GM18909 (cell line): ENCODE measurements around the gene GNB5.
A peak's percentile ranks its signal among the peaks of the same experiment; 100 is the strongest.

ENCODE experiments used
- ATAC-seq: cut with Tn5 transposase; IDR thresholded peaks from one replicate; pipeline ENCODE4 v1.9.1; 2021; ENCODE audit warnings: mild to moderate bottlenecking; ENCODE audit not compliant: unreplicated experiment, poor library complexity

Gene GNB5

DNA sequence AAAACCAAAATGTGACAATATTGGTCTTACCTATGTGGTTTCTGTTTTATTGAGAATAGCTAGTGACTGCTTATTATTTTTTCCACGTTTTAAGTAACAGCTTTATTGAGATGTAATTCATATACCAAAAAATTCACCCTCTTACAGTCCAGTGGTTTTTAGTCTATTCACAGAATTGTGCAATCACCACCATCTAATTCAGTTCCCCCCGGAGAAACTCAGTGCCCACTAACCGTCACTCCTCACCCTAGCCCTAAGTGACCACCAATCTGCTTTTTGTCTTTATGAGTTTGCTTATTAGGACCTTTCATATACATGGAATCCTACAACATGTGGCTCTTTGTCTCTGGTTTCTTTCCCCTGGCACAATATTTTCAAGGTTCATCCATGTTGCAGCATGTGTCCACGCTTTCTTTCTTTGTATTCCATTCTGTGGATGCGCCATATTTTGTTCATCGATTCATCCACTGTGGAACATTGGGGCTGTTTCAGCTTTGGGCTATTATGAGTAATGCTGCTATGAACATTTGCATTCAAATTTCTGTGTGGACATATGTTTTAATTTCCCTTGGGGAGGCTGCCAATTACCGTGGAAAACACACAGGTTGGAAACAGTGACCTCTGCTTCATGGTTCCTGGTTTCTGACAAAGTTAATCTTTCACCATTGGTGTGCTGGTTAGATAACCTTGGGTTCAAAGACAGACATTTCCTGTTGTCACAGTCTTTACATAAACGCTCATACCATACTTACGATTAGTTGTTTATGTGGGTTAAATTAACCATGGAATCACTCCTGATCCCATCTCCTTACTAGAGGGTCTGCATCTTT, 75.4 kb downstream of the GNB5 start:
- ATAC-seq, result no peak

DNA sequence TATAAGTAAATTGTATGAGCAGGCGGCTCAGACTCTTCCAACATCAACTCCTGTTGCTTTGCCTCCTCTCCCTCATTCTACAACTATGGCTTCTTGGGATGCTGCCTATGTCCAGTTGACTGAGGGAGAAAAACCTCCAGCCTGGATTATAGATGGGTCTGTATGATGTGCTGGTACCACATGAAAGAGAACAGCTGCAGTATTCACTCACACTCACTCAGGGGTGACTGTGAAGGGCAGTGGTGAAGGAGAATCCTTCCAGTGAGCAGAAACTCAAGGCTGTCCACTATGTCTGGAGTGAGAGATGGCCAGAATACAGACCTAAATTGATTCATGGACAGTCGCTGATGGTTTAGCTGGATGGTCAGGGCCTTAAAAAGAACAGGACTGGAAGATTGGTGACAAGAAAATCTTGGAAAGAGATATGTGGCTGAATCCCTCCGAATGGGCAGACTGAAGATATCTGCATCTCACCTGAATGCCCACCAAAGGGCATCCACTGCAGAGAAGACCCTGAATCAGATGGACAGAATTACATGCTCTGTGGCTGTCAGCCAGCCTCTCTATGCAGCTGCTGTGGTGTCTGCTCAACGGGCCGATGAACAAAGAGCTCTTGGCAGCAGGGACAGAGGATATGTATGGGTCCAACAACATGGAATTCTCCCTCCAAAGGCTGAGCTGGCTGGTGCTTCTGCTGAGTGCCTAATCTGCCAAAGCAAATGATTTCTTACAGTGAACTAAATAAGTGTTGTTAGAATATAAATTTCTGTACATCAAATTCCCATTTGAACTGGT, 76.7 kb downstream of the GNB5 start:
- ATAC-seq, result no peak

DNA sequence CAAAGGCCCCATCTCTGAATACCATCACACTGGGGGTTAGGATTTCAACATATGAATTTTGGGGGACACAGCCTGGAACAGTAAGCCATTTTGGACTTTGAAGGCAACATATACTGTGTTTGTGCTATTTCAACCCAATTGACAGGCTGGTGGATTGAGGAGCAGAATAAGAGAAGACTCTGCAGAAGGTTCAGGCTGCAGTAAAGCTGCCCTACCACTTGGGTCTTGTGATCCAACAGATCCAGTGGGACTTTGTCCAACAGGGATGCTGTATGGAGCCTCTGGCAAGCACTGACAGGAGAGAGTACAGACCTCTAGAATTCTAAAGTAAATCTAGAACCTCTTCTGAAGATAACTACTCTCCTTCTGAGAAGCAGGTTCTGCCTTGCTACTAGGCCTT, 77.5 kb downstream of the GNB5 start:
- no peak for ATAC-seq

DNA sequence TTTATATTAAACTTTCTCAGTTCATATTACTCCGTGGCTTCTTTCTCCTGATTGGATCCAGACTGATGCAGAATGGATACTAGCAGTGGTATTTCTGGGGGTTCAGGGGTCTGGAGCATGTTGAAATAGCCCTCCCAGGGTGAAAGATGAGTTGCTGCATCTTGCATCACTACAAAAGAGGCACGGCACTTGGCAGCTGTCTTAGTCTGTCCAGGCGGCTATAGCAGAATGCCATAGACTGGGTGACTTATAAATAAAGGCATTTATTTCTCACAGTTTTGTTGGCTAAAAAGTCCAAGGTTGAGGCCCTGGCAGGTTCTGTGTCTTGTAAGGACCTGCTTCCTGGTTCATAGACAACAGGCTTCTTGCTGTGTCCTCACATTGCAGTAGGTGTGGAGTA, 78.0 kb downstream of the GNB5 start:
- no peak for ATAC-seq

DNA sequence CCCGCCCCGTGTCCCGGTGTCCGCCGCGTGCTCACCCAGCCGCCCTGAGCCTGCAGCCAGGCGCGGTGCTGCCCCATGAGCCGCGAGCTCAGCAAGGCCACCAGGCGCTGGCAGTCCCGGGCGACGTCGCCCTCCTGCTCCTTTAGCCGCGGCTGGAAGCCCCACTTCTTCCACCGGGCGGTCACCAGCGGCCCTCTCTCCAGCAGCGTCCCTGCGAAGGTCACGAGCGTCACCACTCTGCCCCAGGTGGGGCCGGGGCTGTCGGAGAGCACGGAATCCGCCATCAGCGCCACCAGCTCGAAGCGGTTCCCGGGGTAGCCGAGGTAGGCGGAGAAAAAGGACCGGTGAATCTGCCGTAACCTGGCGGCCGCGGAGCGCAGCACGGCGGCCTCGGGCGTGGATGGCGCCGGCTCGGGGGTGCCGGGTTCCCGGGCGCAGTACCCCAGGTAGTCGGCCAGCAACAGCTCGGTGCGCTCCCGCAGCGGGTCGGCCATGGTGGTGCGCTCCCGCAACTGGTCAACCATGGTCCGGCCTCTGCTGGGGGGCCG, 78.9 kb downstream of the GNB5 start:
- no peak for ATAC-seq

DNA sequence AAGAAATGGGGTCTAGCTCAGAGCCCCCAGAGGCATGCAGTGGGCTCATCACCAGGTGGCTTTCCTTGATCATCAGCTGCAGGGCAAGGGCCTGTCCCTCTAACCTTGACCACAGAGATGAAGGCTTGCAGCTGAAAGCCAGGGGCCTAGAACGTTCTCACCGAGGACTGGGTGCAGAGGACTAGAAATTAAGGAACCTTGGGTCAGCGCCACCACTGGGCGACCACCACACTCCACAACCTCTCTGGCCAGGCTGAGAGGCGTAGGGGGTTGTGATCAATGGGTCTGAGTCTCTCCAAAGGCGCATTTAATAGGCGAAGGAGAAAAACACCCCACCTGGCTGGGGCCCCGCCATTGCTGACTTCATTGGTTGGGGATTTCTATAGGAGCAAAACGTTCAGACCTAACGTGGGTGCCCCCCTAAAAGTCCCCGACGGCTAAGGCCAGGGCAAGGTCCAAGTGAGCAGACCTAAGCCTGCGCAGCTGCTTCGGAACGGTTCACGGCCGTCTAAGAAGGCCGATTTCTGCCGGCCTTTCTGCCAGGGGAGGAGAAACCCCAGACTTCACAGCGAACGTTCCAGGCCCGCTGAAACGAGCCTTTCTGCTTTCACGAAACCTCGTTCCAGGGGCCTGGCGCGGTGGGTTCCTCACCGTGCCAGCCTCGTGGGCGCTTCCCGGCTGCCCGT, 79.5 kb downstream of the GNB5 start:
- no peak for ATAC-seq

DNA sequence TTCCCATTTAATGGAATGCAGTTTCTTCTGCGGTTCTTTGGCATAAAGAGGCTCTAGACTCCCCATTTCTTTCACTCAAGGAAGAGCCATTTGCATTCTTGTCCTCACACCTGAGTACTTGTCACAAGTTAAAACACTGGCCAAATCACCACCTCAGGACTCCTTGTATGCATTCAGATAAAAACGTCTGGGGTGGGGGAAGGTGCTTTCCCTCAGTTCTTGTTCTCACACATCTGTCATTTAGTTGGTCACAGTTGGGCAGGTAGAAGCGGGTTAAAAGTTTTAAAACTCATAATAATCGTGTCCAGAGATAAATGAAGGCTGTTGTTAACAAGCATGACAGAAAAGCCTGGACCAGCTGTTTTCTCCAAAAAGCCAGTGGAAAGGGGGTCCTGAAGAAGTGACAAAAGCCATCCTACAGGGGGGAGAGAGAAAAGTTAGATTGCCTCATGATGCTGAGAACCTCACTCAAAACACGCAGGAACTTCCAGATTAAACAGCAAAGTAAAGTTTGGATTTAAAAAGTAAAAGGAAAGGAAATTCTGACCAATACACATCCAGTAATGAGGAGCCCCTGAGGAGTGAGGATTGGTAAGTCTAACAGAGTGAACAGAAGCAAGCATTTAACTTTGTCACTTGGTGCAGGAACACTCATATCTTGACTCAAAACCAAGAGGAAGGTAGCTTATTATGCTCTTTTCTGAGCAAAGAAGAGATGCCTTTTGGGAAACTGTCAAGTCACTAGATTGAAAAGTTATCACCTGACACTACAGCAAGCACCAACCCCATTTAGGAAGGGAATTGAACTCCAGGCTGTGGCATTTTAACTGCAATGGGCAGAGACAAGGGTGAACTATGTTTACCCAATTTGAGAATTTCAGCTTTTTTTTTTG, 81.4 kb downstream of the GNB5 start:
- peak; percentile 63 for ATAC-seq

DNA sequence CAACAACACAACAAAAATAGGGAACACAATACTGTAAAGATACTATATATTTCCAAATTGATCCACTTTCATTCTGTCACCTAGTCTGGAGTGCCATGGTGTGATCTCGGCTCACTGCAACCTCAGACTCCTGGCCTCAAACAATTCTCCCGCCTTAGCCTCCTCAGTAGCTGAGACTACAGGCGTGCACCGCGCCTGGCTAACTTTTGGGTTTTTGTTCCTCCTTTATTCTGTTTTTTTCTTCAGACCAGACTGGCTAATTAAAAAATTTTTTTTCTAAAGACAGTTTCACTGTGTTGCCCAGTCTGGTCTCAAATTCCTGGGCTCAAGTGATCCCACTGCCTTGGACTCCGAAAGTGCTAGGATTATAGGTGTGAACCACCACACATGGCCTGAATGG, 84.0 kb downstream of the GNB5 start:
- no peak for ATAC-seq

DNA sequence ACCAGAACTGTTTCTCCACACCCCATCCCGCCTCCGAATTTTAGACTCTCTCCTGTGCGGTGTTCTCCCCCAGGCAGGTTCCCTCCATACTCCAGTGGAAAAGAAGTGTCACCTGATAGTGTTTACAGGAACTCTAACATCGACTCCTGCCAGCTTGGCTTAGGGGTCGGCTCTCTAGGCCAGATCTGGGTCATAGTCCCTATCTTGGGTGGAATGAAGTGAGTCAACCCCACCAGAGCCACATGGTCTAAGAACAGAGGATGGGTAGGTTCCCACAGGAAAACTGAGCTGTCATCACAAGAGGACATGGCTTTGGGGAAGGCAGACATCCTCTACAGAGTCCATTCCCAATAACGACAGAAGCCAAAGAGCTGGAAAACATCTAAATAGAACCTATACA, 84.6 kb downstream of the GNB5 start:
- ATAC-seq, result no peak

DNA sequence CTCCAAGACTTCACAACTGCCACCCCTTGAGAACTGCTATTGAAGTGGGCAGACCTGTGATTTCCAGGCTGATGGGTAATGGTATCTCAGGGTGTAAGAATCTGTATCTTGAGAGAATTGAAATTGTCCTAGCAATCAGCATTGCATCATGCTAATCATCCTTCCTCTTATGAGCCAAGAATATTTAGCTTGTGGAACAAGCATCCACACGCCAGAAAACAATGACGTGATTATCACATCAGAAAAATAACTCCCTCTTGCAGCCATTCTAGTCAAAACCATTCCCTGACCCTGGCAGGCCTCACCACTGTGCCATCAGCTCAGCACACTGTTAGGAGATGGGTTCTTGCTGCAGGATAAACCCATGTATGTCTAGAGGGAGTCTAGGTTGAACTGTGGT, 85.3 kb downstream of the GNB5 start:
- ATAC-seq, result no peak

DNA sequence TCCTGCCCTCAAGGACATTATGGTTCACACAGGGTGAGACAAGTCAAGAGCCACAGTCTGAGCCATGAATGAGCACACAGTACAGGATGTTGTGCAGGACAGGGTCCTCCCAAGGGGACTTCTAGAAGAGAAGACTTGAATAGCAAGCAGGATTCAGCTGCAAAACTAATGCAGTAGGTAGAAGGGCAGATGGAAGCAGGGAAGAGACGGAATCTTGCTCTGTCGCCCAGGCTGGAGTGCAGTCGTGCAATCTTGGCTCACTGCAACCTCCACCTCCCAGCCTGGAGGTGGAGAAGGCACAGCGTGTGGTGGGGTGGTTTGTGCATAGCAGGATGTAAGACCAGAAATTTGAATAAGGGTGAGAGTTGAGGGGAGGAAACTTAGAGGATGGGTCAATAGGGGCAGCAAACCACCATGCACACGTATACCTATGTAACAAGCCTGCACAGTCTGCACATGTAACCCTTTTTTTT, 86.6 kb downstream of the GNB5 start:
- ATAC-seq, result peak; percentile 46

DNA sequence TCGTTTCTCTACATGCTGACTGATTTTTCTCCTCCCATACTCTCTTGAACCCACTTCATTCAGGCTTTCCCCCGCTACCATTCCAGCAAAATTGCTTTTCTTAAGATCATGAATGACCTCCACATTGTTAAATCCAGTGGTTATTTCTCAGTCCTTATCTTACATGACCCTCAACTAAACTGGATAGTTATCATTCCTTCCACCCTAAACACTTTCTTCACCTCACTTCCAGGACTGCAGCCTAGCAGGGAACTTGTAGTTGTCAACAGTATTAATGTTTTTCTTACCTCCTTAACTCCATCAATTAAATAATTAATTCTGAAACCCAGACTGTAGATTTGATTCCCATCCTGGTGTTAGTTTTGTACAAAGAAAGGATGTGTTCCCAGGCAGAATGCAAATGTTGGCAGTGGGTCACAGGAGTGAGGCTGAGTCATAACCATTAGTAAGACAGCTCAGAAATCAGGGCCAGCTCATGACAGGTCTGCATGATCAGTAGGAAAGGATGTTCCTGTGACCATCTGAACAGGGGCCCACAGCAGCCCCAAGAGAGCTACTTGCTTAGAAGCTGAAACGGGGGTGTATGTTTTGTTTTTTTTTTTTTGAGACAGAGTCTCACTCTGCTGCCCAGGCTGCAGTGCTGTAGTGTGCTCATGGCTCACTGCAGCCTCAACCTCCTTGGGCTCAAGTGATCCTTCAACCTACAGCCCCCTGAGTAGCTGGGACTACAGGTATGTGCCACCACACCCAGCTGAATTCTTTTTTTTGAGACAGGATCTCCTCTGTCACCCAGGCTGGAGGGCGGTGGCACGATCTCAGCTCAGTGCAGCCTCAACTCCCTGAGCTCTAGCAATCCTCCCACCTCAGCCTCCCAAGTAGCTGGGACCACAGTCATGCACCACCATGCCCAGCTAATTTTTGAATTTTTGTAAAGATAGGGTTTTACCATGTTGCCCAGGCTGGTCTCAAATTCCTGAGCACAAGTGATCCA, 87.7 kb downstream of the GNB5 start:
- peak; percentile 73 for ATAC-seq

DNA sequence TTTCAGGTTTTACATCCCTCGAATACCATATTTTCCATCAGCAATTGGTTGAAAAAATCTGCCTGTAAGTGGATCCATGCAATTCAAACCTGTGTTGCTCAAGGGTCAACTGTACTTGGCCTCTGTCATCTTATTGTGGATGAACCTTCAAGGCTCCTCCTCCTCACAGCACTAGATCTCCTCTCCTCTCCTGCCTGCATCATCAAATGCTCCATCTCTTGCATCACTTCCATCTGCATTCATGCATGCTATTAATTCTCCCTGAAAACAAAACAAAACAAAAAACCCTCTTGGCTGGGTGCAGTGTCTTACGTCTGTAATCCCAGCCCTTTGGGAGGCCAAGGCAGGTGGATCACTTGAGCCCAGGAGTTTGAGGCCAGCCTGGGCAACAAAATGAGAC, 88.7 kb downstream of the GNB5 start:
- no peak for ATAC-seq

DNA sequence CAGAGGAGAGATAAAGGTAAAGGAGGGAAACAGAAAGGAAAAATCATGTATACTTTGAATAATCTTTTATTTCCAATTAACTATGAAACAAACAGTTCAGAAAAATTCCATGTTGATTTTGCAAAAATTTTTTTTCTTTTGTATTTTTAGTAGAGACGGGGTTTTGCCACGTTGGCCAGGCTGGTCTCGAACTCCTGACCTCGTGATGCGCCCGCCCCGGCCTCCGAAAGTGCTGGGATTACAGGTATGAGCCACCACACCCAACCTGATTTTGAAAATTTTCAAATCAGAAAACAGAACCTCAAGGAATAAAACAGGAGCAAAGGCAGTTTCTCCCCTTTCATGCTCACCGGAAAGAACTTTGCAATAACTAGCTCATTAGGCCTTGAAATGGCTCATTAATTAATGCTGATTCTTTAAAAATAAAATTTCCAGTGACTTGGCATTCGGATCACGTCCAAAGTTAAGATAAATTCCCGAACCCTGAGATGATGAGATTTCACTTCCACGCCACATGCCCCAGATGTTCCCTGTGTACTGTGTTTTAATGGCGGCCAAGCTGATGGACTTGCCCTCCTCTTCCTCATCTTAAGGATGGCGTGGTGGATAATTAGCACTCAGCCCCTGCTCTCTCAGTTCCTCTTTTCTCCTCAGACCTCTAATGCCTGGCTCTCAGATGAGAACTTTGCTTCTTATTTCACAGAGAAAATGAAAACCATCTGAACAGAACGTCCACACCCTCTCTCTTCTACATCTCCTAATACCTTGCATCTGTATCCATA, 89.5 kb downstream of the GNB5 start:
- peak; percentile 41 for ATAC-seq

DNA sequence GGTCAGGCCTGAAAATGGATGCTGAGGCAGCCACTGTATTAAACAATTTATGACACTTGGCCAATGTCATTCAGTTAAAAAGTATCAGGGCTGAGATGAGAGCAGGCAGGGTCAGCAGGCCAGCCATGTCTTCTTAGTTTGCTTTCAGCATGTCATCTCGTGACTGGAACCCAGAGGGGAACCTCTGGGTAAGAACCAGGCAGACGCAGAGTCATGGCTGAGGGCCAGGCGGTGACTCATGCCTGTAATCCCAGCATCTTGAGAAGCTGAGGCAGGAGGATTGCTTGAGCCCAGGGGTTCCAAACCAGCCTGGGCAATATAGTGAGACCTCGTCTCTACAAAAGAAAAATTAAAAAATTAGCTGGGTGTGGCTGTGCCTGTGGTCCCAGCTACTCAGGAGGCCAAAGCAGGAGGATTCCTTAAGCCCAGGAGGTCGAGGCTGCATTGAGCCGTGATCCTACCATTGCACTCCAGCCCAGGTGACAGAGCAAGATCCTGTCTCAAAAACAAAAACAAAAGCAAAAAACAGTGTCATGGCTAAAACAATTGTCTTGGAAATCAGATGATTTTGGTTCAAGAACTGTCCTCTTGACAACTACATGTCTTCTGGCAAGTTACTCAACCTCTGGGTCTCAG, 90.3 kb downstream of the GNB5 start:
- ATAC-seq, result no peak

DNA sequence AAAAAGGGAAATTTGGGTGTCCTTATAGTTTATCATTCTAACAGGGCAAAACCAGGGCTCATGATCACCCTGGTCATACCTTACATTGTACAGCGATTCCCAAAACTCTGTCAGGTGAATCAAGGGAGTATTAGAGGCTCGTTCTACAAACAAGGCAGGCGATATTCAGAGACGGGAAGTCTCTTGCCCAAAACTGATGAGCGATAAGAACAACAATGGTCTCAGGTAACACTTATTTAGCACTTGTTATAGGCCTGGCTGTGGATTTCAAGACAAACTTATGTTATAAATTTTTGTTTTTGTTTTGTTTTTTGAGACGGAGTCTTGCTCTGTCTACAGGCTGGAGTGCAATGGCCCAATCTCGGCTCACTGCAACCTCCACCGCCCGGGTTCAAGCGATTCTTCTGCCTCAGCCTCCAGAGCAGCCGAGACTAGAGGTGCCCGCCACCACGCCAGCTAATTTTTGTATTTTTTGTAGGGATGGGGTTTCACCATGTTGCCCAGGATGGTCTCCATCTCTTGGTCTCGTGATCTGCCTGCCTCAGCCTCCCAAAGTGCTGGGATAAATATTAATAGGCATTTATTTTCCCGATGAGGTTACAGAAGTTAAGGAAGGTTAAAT, 91.4 kb downstream of the GNB5 start:
- ATAC-seq, result no peak

DNA sequence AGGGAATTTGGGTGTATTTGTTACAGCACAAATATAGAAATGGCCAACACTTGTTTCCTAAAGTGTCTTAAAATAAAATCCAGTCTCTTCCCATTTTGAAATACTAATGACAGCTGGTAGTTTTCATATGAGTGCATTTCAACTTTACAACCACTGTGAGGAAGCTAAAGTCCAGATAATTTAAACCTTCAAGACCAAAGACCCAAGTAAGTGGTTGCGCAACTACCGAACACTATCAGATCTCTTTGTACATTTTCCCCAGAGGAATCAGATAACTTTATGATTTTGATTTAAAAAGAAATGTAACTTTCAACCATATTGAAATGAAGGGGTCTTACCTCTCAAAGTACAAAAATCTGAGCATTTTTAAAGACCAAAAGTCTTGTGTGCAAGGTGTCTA, 92.9 kb downstream of the GNB5 start:
- no peak for ATAC-seq
